Endometrium (tissue), 2 donors: ENCODE data around the gene SLC25A4.
"Not testable (repeated sequence)": the region's sequence is repeated elsewhere in the genome, so short reads cannot be mapped to it uniquely, and the experiment has no call there.

Source experiments
- FAIRE-seq: peaks from 2 replicates; lab custom pipeline; 2012; peaks lifted over from hg19 to GRCh38; lab: Jason Lieb, UNC
- donor health status: control.
- donor health status: control.

The SLC25A4 gene

DNA sequence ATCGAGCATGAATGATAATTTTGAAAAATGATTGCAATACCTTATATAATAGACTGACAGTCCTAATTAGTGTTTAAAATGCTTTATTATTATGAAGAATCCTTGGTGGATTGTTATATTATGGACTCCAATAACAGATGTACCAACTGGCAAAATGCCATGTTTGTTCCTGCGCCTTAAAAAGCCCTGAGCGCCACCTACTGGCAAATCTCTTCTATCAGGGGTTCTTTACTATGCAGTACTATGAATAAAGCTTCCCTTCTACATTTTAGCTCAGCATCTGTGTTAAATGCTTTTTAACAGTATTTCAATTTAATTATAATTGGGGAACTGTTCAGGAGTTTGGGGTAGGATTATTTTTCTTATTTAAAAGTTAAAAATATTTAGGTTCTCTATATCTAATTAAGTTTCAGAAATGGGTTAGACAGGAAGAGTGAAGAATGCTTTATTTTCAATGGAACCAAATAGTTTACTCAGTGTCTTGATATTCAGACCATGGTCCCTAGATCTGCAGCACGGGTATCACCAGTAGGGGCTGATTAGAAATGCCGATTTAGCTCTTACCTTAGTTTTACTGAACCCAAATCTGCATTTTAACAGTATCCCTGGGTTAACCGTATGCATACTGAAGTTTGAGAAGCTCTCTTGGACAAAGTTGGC lies 40.7 kb downstream of the SLC25A4 start:
- peak; percentile 72 for FAIRE-seq

DNA sequence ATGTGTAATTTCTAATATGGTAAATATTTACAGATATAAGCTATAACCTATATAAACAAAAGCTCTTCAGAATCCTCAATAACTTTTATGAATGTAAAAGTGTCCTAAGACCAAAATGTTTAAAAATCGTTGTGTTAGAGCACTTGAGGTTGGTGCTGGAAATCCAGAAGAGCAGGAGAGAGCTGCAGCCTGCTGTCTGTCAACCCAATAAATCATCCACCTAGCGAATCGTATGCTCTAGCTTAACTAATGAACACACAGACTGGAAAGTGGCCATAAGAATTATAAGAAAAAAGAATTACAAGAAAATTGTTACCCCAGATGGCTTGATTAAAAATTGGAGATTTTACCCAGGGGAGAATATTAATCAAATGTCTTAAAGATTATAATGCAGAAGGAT lies 43.7 kb downstream of the SLC25A4 start:
- no peak for FAIRE-seq

DNA sequence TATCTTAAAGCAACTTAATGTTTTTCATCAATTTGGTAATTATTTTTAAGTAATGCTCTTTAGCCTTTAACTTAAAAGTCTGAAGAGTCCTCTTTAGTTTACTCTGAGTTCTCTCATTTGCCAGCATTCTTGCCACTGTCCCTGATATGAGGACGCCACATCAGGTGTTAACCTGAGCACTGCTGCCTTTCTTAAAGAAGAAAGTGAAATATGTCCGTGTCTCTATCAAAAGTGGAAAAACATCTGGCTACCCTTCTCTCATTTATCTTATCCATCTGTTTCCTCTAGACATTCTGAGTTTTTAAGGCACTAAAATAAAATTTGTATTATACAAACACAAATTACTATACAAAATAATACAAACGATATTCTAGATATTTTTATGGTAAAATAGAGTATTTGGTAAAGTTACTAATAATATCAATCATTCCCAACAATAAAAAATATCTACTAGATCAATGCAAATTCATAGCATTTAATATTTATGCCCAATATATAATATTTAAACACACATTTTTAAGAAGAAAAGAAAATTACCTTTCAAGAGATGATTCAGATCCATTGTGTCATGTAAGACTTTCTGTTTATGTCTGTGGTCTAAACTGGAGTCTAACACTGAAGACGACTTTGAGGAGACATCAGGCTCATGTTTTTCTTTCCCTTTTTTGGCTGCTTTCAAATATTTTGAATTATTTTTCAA lies 46.7 kb downstream of the SLC25A4 start:
- no peak for FAIRE-seq

DNA sequence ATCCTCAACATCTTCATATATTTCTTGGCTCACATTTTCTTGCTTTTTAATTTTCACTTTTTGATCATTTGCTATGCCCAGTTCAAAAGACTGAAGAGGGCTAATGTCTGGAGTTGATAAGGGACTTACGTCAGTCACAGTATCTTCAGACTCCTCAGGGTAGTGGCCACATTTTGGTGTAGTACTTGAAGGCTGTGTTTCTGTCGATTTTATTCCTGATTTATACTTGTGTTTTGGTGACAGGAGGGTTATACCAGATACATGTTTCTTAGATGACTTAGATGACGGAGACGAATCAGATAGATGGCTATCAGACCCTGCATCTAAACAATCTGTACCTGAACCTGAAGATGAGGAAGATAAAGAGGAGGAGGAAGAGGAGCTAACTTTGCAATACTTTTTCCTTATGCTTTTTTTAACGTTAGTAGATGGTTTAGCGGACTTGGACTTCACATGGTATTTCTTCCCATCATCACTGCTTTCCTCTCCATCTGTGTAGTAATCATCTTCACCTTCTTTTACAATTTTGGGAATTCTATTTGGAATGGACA lies 47.3 kb downstream of the SLC25A4 start:
- no peak for FAIRE-seq

DNA sequence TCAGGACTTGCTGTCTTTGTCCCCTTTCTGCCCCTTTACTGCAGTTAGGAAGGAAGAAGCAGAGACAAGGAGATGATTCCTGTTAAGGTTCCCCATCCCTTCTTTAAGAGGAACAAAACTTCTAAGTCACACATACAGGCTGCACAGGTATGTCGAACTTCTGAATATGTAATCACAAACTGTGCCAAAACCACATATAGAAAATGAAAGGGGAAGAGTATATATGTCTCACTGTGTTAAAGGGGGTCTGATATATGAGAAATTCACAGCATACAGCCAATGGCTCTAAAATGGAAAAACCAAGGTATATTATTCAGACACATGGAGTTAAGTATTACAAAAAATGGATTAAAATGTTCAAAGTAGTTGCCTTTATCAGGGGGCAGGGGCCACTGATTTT lies 49.0 kb downstream of the SLC25A4 start:
- no peak for FAIRE-seq

DNA sequence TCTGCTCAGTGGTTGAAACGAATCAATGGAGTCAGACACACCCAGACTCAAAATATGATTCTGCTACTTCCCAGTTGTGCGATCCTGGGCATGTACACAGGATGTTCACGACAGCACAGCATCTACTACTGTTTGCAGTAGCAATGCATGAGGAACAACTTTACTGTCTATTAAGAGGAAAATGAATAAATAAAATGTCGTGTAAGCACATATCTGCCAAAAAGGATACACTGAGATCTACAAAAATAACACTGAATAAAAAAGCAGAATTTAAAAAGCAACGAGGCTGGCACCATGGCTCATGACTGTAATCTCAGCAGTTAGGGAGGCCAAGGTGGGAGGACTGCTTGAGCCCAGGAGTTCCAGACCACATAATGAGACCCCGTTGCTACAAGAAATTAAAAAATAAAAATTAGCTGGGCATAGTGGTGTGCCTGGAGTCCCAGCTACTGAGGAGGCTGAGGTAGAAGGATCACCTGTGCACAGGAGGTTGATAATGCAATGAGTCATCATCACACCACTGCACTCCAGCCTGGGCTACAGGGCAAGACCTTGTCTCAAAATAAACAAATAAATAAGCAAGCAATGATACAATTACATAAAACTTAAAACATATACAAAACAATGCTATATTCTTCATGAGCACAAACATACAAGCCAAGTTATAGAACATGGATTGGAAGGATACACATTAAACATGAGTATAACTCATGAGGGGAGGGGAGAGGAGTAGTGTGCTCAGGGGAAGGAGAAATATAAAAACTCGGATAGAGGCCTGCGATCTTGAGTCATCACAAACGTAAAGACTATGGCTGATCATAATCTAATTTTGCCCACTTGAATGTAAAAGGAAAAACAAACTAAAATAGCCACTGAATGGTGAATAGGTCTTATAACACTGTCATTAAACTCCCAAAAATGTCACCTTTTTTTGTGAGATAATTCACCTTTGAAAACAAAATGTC lies 52.1 kb downstream of the SLC25A4 start:
- FAIRE-seq, result no peak

DNA sequence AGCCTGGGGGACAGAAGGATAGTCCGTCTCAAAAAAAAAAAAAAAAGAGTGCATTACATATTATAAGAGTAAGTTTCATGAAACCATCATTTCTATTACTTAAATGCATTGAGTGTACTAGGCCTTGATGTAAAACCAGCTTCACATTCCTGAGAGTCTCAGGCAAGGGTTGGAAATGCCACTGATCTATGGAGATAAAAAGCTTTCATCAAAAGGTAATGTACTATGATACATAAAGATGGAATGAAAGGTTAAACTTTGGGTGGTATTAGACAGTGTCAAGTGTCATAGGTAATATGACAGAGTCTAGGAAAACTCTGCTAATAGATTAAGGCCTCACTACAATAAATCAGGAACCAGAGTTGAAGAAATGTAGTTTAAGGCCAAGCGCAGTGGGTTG lies 53.4 kb downstream of the SLC25A4 start:
- no peak for FAIRE-seq

DNA sequence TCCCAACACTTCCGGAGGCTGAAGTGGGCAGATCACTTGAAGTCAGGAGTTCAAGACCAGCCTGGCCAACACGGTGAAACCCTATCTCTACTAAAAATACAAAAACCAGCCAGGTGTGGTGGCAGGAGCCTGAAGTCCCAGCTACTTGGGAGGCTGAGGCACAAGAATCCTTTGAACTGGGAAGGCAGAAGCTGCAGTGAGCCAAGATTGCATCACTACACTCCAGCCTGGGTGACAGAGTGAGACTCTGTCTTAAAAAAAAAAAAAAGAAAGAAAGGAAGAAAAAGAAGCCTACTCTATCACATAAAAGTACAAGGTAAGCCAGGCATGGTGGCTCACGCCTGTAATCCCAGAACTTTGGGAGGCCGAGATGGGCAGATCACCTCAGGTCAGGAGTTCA lies 55.1 kb downstream of the SLC25A4 start:
- FAIRE-seq, result not testable (repeated sequence)
